Bronchial smooth muscle cell (primary cell): ENCODE results near the gene PTTG1IP2. TPM values are rescaled to one million over a fixed set of nuclear protein-coding genes. Genes with fewer than 3 reads are reported as not detected.

Experiments
- total RNA-seq: library from RNA; depleted of rRNA; stranded (reverse); fragments of >200 nt; gene quantifications from 2 replicates; pipeline ENCODE4 v1.2.1, GENCODE V29; 2014

PTTG1IP2 gene
- not detected in 2 replicates for total RNA-seq

GRCh38 chr7:90469554-90469953 is at the start of gene PTTG1IP2:
TSS of gene PTTG1IP2 (plus strand) at chr7:90469639. CDS start at chr7:90469787, 148 bp downstream.

Other genes with a start within 250 kb of the PTTG1IP2 start
- gene CFAP69, start 224.5 kb upstream of the PTTG1IP2 start, total RNA-seq = 5.0 and 7.7 TPM in 2 replicates
- gene FAM237B, start 148.3 kb upstream of the PTTG1IP2 start, total RNA-seq = not detected in 2 replicates
- gene GTPBP10, start 122.9 kb upstream of the PTTG1IP2 start, total RNA-seq = 13.2 and 26.4 TPM in 2 replicates
- 27.9 and 31.5 TPM in 2 replicates for gene CLDN12, start 66.2 kb upstream of the PTTG1IP2 start, total RNA-seq
- gene CDK14, start 126.7 kb downstream of the PTTG1IP2 start, total RNA-seq = 24.3 and 51.5 TPM in 2 replicates